NB4 (cell line): Measurements from ENCODE around the gene TMED3.

Source experiments
- DNase-seq: peaks from one replicate; pipeline ENCODE4 v3.0.0; 2010; ENCODE audit warnings: low read depth
- H3K4me3 ChIP-seq: one replicate; pipeline ENCODE4 v1.5.1; 2011; ENCODE audit warnings: mild to moderate bottlenecking, low read depth, low read length, moderate library complexity
- CTCF ChIP-seq: IDR thresholded peaks from one replicate; pipeline ENCODE4 v1.5.1; 2012; ENCODE audit warnings: low read depth, low read length
- MAX ChIP-seq: IDR thresholded peaks from 2 replicates; pipeline ENCODE4 v1.6.1; 2011; ENCODE audit warnings: low read depth, low read length
- MYC ChIP-seq: IDR thresholded peaks from 2 replicates; pipeline ENCODE4 v1.6.1; 2011; ENCODE audit warnings: low read depth, low read length
- POLR2A ChIP-seq: IDR thresholded peaks from 2 replicates; pipeline ENCODE4 v1.6.1; 2011; ENCODE audit warnings: mild to moderate bottlenecking; ENCODE audit not compliant: insufficient read length; ENCODE audit errors: extremely low read depth

TMED3 gene

GRCh38 chr15:79299126-79299840 lies 11.6 kb upstream of the TMED3 start:
- no peak for DNase-seq
- no peak overlapping the region for H3K4me3 ChIP-seq
- TF ChIP-seq POLR2A (no peak), MAX (no peak), CTCF (no peak), MYC (no peak)

DNA sequence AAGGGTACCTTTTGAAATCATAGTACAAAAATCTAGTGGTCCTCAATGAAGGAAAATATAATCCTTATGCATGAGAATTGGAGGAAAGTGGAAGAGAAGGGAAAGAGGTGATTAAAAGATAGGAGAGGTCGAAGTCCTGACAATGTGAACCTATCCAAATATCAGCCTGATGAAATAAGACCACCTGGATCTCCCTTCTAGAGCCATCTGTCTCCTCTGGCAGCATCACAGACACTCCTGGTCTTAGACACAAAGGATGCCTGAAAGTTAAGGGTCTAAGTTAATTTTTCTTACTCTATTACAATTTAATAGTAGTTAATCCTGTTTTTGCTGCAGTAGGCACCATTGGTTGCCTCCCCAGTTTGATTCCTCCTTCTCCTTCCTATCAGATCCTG lies 11.1 kb upstream of the TMED3 start:
- DNase-seq: no peak
- no peak overlapping the region for H3K4me3 ChIP-seq
- no peak for TF ChIP-seq POLR2A
- no peak for TF ChIP-seq MAX
- no peak for TF ChIP-seq MYC
- no peak for TF ChIP-seq CTCF

DNA sequence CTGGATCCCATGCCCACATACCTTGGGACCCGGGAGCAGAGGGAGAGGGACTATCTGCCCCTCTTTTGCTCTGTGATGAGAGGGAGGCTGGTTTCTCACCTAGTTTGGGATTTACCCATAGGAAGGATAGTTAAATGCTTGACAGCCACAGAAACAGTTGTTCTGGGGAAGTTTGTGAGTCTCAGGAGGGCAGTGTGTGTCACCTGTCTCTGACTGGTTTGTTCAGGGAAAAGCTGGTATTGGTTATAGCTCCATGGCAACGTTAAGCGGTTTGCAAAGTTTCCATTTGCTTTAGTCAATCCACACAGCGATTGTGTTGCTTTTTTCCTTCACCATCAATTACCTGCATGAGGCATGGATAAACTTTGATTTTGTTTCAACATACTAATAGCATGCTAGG lies 3.7 kb upstream of the TMED3 start:
- DNase-seq: no peak
- no peak overlapping the region for H3K4me3 ChIP-seq
- TF ChIP-seq MYC (no peak), MAX (no peak), POLR2A (no peak), CTCF (no peak)

DNA sequence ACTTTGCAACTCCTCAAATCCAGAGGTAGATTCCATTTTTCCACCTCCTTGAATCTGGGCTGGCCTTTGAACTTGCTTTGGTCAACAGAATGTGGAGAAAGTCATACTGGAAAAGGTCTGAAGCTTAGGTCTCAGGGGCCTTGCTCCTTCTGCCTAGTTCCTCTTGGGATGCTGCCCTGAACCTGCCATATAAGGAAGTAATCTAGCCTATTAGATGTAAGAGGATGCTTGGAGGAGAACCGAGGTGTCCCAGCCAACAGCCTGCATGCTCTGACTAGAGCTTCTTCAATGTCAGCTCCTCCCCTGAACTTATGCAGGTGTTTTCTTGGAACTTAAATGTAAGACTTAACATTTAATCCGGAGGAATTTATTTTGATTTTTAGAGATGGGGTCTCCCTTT lies 2.0 kb upstream of the TMED3 start:
- peak; percentile 11 for DNase-seq
- TF ChIP-seq MAX (no peak), MYC (no peak), POLR2A (no peak), CTCF (no peak)

GRCh38 chr15:79310612-79310984 lies 314 bp upstream of the TMED3 start:
- peak overlapping the region; percentile 54 for H3K4me3 ChIP-seq
- TF ChIP-seq CTCF (no peak), MAX (peak; percentile 66), POLR2A (no peak), MYC (no peak)
- DNase-seq: no peak

More for the DNA sequence above, 2.0 kb upstream of the TMED3 start:
- H3K4me3 ChIP-seq: no peak overlapping the region

DNA sequence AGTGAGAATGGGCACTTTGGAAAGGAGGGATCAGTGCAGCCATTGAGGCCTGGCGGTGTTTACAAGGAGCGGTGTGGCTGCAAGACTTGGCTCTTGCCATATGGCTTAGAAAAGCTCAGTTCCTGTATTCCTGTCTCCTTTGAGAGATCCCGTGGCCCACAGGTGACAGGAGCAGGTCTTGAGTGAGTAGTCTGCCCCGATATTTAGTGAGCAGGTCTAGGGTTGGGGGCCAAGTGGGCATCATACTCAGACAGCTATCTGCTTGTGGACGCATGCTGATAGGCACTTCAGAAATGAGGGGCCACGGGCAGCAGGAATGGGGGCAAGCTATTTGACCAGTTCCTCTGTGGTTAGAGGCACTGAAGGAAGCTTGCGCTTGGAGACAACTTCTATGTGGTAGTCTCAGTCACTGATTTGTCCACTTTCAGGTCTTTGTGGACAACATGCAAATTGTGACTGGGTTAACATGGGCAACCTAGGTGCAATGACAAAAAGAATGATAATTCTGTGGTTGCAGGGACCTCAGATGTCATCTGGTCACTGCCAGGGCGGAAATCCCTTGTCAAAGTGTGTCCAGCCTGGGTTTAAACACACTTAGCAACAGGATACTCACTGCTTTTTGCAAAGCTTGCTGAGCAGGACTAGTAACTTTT lies 1.1 kb downstream of the TMED3 start:
- H3K4me3 ChIP-seq: peak overlapping the region; percentile 88
- DNase-seq: peak; percentile 40
- TF ChIP-seq MYC: no peak
- no peak for TF ChIP-seq MAX
- no peak for TF ChIP-seq CTCF
- no peak for TF ChIP-seq POLR2A
